ENCODE results near the gene BLTP3B. TPM values are rescaled to one million over a fixed set of nuclear protein-coding genes. Genes with fewer than 3 reads are reported as not detected.

BLTP3B gene
- total RNA-seq, 2 donors from 2014 or later: 29.1 to 40.6 TPM

DNA sequence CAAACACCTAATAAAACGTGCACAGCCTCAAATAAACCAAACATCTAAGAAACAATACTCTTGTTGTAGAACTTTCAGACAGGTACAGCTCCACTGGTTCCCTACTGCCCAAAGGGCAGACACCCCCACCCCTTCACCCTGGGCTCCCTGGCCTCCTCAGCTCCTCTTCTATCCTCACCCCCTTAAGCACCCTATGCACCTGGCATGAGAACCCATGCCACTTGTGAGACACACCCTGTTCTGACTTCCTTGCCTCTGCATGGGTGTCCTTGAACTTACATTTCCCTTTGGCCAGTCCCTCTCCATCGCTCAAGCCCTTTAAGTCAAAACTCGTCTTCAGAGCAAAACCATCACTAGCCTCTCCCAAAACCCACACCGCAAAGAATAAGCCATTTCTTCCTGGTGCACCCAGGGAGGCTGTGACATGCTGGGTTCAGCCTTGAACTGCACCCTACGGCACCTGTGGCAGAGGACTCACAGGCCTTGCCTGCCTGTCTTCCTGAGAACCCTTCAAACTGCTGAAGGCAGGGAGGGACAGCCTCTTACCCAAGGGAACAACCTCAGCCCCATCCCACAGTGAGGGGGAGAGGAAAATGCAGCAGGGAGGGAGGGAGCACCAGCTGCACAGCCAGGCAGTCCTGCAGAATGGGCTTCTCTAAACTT is 45.3 kb upstream of the BLTP3B start:
- Mint-ChIP-seq H3K9me3 (no peaks in the 10 kb centered on the region), H3K4me3 (no peak overlapping the region), H3K4me1 (peaks cover 6% of the 10 kb centered on the region), H3K27ac (no peak overlapping the region), H3K27me3 (ENCODE audit: insufficient read depth) (no peaks in the 10 kb centered on the region), H3K36me3 (ENCODE audit: low read depth) (peaks cover 20% of the 10 kb centered on the region)
- no peaks in the 10 kb centered on the region for H3K36me3 ChIP-seq (ENCODE audit: control insufficient read depth, insufficient read depth, low read length)
- H3K4me3 ChIP-seq (ENCODE audit: low read length): no peak overlapping the region
- no peaks in the 10 kb centered on the region for H3K9me3 ChIP-seq (ENCODE audit: control insufficient read depth, low read length)
- TF ChIP-seq, protein P1, sequence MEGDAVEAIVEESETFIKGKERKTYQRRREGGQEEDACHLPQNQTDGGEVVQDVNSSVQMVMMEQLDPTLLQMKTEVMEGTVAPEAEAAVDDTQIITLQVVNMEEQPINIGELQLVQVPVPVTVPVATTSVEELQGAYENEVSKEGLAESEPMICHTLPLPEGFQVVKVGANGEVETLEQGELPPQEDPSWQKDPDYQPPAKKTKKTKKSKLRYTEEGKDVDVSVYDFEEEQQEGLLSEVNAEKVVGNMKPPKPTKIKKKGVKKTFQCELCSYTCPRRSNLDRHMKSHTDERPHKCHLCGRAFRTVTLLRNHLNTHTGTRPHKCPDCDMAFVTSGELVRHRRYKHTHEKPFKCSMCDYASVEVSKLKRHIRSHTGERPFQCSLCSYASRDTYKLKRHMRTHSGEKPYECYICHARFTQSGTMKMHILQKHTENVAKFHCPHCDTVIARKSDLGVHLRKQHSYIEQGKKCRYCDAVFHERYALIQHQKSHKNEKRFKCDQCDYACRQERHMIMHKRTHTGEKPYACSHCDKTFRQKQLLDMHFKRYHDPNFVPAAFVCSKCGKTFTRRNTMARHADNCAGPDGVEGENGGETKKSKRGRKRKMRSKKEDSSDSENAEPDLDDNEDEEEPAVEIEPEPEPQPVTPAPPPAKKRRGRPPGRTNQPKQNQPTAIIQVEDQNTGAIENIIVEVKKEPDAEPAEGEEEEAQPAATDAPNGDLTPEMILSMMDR (conservative IDR thresholded peaks at IDR 0.05): no peak
- H3K4me1 ChIP-seq (ENCODE audit: control insufficient read depth, insufficient read depth, low read length): peaks cover 7% of the 10 kb centered on the region
- DNase-seq: no peak
- H3K27me3 ChIP-seq (ENCODE audit: control insufficient read depth, insufficient read depth, low read length, poor library complexity, severe bottlenecking): no peaks in the 10 kb centered on the region
- WGBS, 2 experiments (ENCODE audit: insufficient coverage in 1 of 2, insufficient read length in 1 of 2): 80 to 85% methylated on average over 3 to 5 of the region's 5 CpGs
- H3K9ac ChIP-seq (ENCODE audit: extremely low read depth, low read length, poor library complexity, severe bottlenecking): no peak overlapping the region
- no peak overlapping the region for H3K27ac ChIP-seq (ENCODE audit: low read depth, low read length)

DNA sequence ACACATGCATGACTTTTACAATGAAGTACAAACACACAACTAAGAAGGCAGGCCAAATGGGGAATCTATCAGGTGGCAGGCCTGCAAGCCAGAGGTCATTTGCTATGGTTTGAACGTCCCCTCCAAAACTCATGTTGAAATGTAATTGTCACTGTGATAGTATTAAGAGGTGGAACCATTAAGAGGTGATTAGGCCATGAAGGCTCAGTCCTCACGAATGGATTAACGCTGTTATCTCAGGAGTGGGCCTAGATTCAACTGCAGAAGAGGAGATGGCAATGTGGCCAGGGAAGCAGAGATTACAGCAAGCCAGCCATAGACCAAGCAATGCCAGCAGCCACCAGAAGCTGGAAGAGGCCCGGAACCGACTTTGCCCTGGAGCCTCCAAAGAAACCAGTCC is 44.4 kb upstream of the BLTP3B start:
- H3K36me3 Mint-ChIP-seq (ENCODE audit: low read depth): peaks cover 13% of the 10 kb centered on the region
- 88 to 92% methylated on average over 3 to 5 of the region's 5 CpGs for WGBS, 2 experiments (ENCODE audit: insufficient coverage in 1 of 2, insufficient read length in 1 of 2)
- H3K27me3 Mint-ChIP-seq (ENCODE audit: insufficient read depth): no peaks in the 10 kb centered on the region
- H3K9me3 Mint-ChIP-seq: no peaks in the 10 kb centered on the region
- Histone ChIP-seq H3K9me3 (ENCODE audit: control insufficient read depth, low read length) (no peaks in the 10 kb centered on the region), H3K36me3 (ENCODE audit: control insufficient read depth, insufficient read depth, low read length) (no peaks in the 10 kb centered on the region), H3K4me3 (ENCODE audit: low read length) (no peak overlapping the region), H3K27me3 (ENCODE audit: control insufficient read depth, insufficient read depth, low read length, poor library complexity, severe bottlenecking) (no peaks in the 10 kb centered on the region), H3K4me1 (ENCODE audit: control insufficient read depth, insufficient read depth, low read length) (peaks cover 7% of the 10 kb centered on the region), H3K27ac (ENCODE audit: low read depth, low read length) (no peak overlapping the region), H3K9ac (ENCODE audit: extremely low read depth, low read length, poor library complexity, severe bottlenecking) (no peak overlapping the region)
- TF ChIP-seq, protein P1 (conservative IDR thresholded peaks at IDR 0.05): no peak
- no peak for DNase-seq
- H3K4me3 Mint-ChIP-seq: no peak overlapping the region
- no peak overlapping the region for H3K27ac Mint-ChIP-seq
- H3K4me1 Mint-ChIP-seq: peaks cover 6% of the 10 kb centered on the region

DNA sequence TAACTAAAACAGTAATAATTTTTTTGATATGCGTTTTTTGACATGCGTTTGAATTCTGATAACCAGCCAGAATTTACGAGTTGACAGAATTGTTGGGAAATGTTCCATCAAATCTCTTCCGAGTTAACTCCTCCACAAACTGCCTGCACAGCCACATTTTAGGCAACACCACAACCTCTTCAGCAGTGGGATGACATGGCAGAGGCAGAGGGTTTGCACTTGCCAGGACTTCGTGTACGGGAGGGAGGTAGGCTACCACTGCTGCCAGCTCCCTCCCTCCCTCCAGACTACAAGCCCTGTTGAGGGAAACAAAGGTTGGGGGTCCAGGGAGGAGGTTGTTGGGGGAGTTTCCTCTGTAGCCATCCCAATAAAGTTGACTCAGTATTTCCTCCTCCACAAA is 43.4 kb upstream of the BLTP3B start:
- Mint-ChIP-seq H3K36me3 (ENCODE audit: low read depth) (peaks cover 9% of the 10 kb centered on the region), H3K4me3 (no peak overlapping the region), H3K27me3 (ENCODE audit: insufficient read depth) (no peaks in the 10 kb centered on the region), H3K27ac (no peak overlapping the region), H3K9me3 (no peaks in the 10 kb centered on the region), H3K4me1 (peaks cover 6% of the 10 kb centered on the region)
- H3K4me3 ChIP-seq (ENCODE audit: low read length): no peak overlapping the region
- no peaks in the 10 kb centered on the region for H3K27me3 ChIP-seq (ENCODE audit: control insufficient read depth, insufficient read depth, low read length, poor library complexity, severe bottlenecking)
- WGBS, 2 experiments (ENCODE audit: insufficient coverage in 1 of 2, insufficient read length in 1 of 2): 93 to 98% methylated on average over 3 to 4 of the region's 6 CpGs
- H3K27ac ChIP-seq (ENCODE audit: low read depth, low read length): no peak overlapping the region
- no peaks in the 10 kb centered on the region for H3K9me3 ChIP-seq (ENCODE audit: control insufficient read depth, low read length)
- H3K9ac ChIP-seq (ENCODE audit: extremely low read depth, low read length, poor library complexity, severe bottlenecking): no peak overlapping the region
- no peak for DNase-seq
- no peaks in the 10 kb centered on the region for H3K36me3 ChIP-seq (ENCODE audit: control insufficient read depth, insufficient read depth, low read length)
- TF ChIP-seq, protein P1 (conservative IDR thresholded peaks at IDR 0.05): no peak
- peaks cover 7% of the 10 kb centered on the region for H3K4me1 ChIP-seq (ENCODE audit: control insufficient read depth, insufficient read depth, low read length)

Data from endodermal cell (in vitro differentiated cells).